Caco-2 (cell line): ENCODE measurements around the gene ANKRD18A. TPM values are rescaled to one million over a fixed set of nuclear protein-coding genes. Genes with fewer than 3 reads are reported as not detected.

Source experiments
- BruUV-seq: library from RNA; stranded (reverse); fragments of 400-500 nt; replicated peaks from 2 replicates; lab custom pipeline; 2021; lab: Mats Ljungman, UMichigan
- CTCF ChIA-PET: fragments of 300-600 bp; sonication (Branson Sonifier 250); formaldehyde crosslinking; loops from one replicate; lab custom pipeline; 2022; ENCODE audit warnings: antibody characterized with exemption; lab: Charles Lee
- POLR2A ChIA-PET: fragments of 300-600 bp; sonication (Branson Sonifier 250); formaldehyde crosslinking; loops from one replicate; lab custom pipeline; 2022; ENCODE audit warnings: antibody characterized with exemption; lab: Charles Lee
- DNase-seq, 2 experiments: peaks; one replicate each; pipeline versions ENCODE4 v3.0.0 to v3.0.0-alpha.2; 2020 to 2022
- H3K27me3 ChIP-seq: replicated peaks from 2 replicates; pipeline ENCODE4 v1.6.0; 2011; ENCODE audit warnings: low read length; ENCODE audit not compliant: control insufficient read depth, insufficient read depth
- H3K36me3 ChIP-seq: 2 replicates; pipeline ENCODE4 v1.5.1; 2011; ENCODE audit warnings: low read length; ENCODE audit not compliant: control insufficient read depth, insufficient read depth
- H3K4me1 ChIP-seq: fragments of 250-450 bp; sonication (Bioruptor Pico); 2 replicates; pipeline ENCODE4 v1.5.1; 2020; ENCODE audit warnings: mild to moderate bottlenecking
- H3K4me3 ChIP-seq: 2 replicates; pipeline ENCODE4 v1.5.1; 2011; ENCODE audit warnings: low read depth, mild to moderate bottlenecking, control low read depth, low read length
- H3K9me3 ChIP-seq: fragments of 250-450 bp; sonication (Bioruptor Pico); 2 replicates; pipeline ENCODE4 v1.5.1; 2020; ENCODE audit warnings: mild to moderate bottlenecking, moderate library complexity
- H3K27ac Mint-ChIP-seq: one replicate; pipeline ENCODE4 v1.8.0; 2022; ENCODE audit warnings: mixed read lengths; ENCODE audit not compliant: unreplicated experiment
- H3K27me3 Mint-ChIP-seq: one replicate; pipeline ENCODE4 v1.8.0; 2022; ENCODE audit warnings: mixed read lengths; ENCODE audit not compliant: insufficient read depth, unreplicated experiment
- H3K36me3 Mint-ChIP-seq: one replicate; pipeline ENCODE4 v1.8.0; 2022; ENCODE audit warnings: mild to moderate bottlenecking, mixed read lengths; ENCODE audit not compliant: insufficient read depth, unreplicated experiment
- H3K4me1 Mint-ChIP-seq: one replicate; pipeline ENCODE4 v1.8.0; 2022; ENCODE audit warnings: low read depth, mixed read lengths; ENCODE audit not compliant: unreplicated experiment
- H3K4me3 Mint-ChIP-seq: one replicate; pipeline ENCODE4 v1.8.0; 2022; ENCODE audit warnings: mild to moderate bottlenecking, moderate library complexity, mixed read lengths; ENCODE audit not compliant: unreplicated experiment
- H3K9me3 Mint-ChIP-seq: one replicate; pipeline ENCODE4 v1.8.0; 2022; ENCODE audit warnings: mixed read lengths; ENCODE audit not compliant: unreplicated experiment
- CTCF ChIP-seq, 2 experiments: fragments of 200-600 bp in 1 of 2; IDR thresholded peaks; 1 replicate in 1 of 2; 2 replicates in 1 of 2; pipeline versions ENCODE4 v1.5.1 to v1.8.0; 2011 to 2022; ENCODE audit warnings: antibody characterized with exemption in 1 of 2, control low read depth in 1 of 2, inconsistent platforms in 1 of 2, low read depth in 1 of 2, low read length in 1 of 2, mild to moderate bottlenecking in 1 of 2, moderate library complexity in 1 of 2; ENCODE audit not compliant: insufficient read depth in 1 of 2, severe bottlenecking in 1 of 2, unreplicated experiment in 1 of 2
- intact Hi-C: fragments of 100-400 bp; cut with micrococcal nuclease; formaldehyde crosslinking; loops from one replicate; pipeline ENCODE4 v1.10.0; 2022; ENCODE audit not compliant: unreplicated experiment
- total RNA-seq: library from RNA; stranded (reverse); gene quantifications from 2 replicates; pipeline ENCODE4 v1.2.3, GENCODE V29; 2022

ANKRD18A gene
- total RNA-seq, 1 experiment from 2014 or later, result 2.6 TPM

DNA sequence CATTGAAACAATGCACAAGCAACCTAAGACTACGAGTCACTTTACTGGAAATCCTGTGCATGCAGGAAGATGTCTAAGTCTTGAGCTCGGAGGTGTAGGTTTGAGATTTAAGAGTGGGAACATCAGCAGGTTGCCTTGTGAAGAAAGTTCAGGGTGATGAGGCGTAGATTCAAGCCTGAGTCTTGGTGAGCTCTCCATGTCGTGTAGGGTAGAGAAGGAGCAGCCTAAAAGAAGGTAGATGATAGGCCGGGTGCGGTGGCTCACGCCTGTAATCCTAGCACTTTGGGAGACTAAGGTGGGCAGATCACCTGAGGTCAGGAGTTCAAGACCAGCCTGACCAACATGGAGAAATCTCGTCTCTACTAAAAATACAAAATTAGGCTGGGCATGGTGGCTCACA lies 30.2 kb upstream of the ANKRD18A start:
- DNase-seq, result no peak
- Histone ChIP-seq H3K36me3 (no peaks in the 10 kb centered on the region), H3K27me3 (no peaks in the 10 kb centered on the region; the same call in 1 of the 2 replicates), H3K9me3 (no peaks in the 10 kb centered on the region), H3K4me1 (no peaks in the 10 kb centered on the region), H3K4me3 (no peak overlapping the region)
- H3K9me3 Mint-ChIP-seq, result no peaks in the 10 kb centered on the region
- no peaks in the 10 kb centered on the region for H3K4me1 Mint-ChIP-seq
- BruUV-seq, result no TSS peak
- ChIA-PET CTCF (interaction anchor here (0.7 kb wide), 1 partner anchor 166 kb away, joined by 6 read pairs; no protein-coding TSS in a partner anchor), POLR2A (no interaction called here)
- no peaks in the 10 kb centered on the region for H3K36me3 Mint-ChIP-seq
- no peak for TF ChIP-seq CTCF (IDR thresholded peaks at IDR 0.05; ENCODE audit: insufficient read depth in 1 of 2, low read depth in 1 of 2, low read length in 1 of 2, severe bottlenecking in 1 of 2, unreplicated experiment in 1 of 2)
- H3K27ac Mint-ChIP-seq, result no peak overlapping the region
- intact Hi-C loops, result no loop called here
- H3K27me3 Mint-ChIP-seq, result no peaks in the 10 kb centered on the region
- no peak overlapping the region for H3K4me3 Mint-ChIP-seq

DNA sequence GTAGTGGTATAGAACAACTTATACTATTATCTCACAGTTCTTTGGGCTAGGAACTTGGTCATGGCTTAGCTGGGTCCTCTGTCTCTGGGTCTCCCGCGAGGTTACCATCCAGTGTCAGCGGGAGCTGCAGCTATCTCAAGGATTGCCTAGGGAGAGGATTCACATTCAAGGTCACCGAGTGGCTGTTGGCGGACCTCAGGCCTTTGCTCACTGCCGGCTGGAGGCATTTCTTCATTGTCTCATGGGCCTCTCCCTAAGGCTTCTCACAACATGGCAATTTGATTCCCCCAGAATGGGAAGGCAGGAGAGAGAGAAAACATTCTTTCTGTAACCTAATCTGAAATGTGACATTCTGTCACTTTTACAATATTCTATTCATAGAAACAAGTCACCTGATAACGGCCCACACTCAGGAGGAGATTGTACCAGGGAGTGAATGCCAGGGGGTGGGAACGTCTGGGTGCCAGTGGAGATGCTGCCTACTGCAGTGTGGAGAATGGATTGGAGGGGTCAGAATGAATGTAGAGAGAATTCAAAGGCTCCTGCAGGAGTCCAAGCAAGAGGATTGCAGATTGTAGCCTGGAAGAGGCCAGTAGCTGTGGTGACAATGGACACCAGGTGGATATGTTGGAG lies 29.5 kb upstream of the ANKRD18A start:
- no peaks in the 10 kb centered on the region for H3K36me3 Mint-ChIP-seq
- POLR2A ChIA-PET, result no interaction called here
- H3K27me3 ChIP-seq, result no peaks in the 10 kb centered on the region; the same call in 1 of the 2 replicates
- no peaks in the 10 kb centered on the region for H3K4me1 Mint-ChIP-seq
- BruUV-seq, result no TSS peak
- no peaks in the 10 kb centered on the region for H3K4me1 ChIP-seq
- H3K4me3 ChIP-seq, result no peak overlapping the region
- H3K4me3 Mint-ChIP-seq, result no peak overlapping the region
- H3K27ac Mint-ChIP-seq, result no peak overlapping the region
- DNase-seq, result no peak
- H3K9me3 Mint-ChIP-seq, result no peaks in the 10 kb centered on the region
- intact Hi-C loops, result loop anchor here (10.0 kb wide), 1 partner anchor 275 kb away; no protein-coding TSS in a partner anchor
- no peak for TF ChIP-seq CTCF (IDR thresholded peaks at IDR 0.05; ENCODE audit: insufficient read depth in 1 of 2, low read depth in 1 of 2, low read length in 1 of 2, severe bottlenecking in 1 of 2, unreplicated experiment in 1 of 2)
- no peaks in the 10 kb centered on the region for H3K9me3 ChIP-seq
- H3K27me3 Mint-ChIP-seq, result no peaks in the 10 kb centered on the region
- CTCF ChIA-PET, result no interaction called here
- no peaks in the 10 kb centered on the region for H3K36me3 ChIP-seq

DNA sequence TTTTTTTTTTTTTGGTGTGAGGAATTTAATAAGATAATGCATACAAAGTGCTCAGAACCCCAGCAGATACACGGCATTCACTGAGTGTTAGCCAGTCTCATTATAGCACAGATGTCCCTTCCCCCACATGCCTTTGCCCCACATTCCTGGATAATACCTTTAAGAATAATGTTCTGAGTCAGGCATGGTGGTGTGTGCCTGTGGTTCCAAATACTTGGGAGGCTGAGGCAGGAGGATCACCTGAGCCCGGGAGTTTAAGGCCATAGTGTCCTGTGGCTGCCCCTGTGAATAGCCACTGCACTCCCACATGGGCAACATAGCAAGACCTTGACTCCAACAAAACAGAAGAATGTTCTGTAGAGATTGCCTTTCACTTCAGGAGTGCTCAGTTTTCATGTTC lies 24.2 kb upstream of the ANKRD18A start:
- Mint-ChIP-seq H3K36me3 (no peaks in the 10 kb centered on the region), H3K9me3 (no peaks in the 10 kb centered on the region), H3K4me3 (no peak overlapping the region), H3K27ac (no peak overlapping the region), H3K27me3 (peaks cover 6% of the 10 kb centered on the region), H3K4me1 (no peaks in the 10 kb centered on the region)
- CTCF ChIA-PET, result no interaction called here
- no TSS peak for BruUV-seq
- H3K27me3 ChIP-seq, result no peaks in the 10 kb centered on the region
- H3K36me3 ChIP-seq, result no peaks in the 10 kb centered on the region
- POLR2A ChIA-PET, result no interaction called here
- TF ChIP-seq CTCF (IDR thresholded peaks at IDR 0.05; ENCODE audit: insufficient read depth in 1 of 2, low read depth in 1 of 2, low read length in 1 of 2, severe bottlenecking in 1 of 2, unreplicated experiment in 1 of 2), result no peak
- no peaks in the 10 kb centered on the region for H3K9me3 ChIP-seq
- no peak overlapping the region for H3K4me3 ChIP-seq
- no peak for DNase-seq
- H3K4me1 ChIP-seq, result no peaks in the 10 kb centered on the region
- intact Hi-C loops, result loop anchor here (5.0 to 10.0 kb wide), 2 partner anchors 68 to 270 kb away; no protein-coding TSS in a partner anchor
